GM12865 (cell line): Measurements from ENCODE around the gene TRIO.
"Not testable (repeated sequence)": the region's sequence is repeated elsewhere in the genome, so short reads cannot be mapped to it uniquely, and the experiment has no call there.

Experiments
- DNase-seq: peaks from one replicate; pipeline ENCODE4 v3.0.0; 2010; ENCODE audit warnings: low read depth
- H3K4me3 ChIP-seq: 2 replicates; pipeline ENCODE4 v1.5.1; 2011; ENCODE audit warnings: mild to moderate bottlenecking, low read depth, low read length, control low read depth
- TF ChIP-seq, protein P1 (sequence below): IDR thresholded peaks from 2 replicates; pipeline ENCODE4 v1.5.1; 2011; ENCODE audit warnings: low read length, control low read depth, low read depth, inconsistent platforms; ENCODE audit not compliant: insufficient read depth; ENCODE audit errors: missing control alignments

TRIO gene

GRCh38 chr5:14142827-14143545 lies at the start of gene TRIO:
TSS of gene TRIO (plus strand) at chr5:14143342. CDS start at chr5:14143726, 384 bp downstream.
- TF ChIP-seq, protein P1, sequence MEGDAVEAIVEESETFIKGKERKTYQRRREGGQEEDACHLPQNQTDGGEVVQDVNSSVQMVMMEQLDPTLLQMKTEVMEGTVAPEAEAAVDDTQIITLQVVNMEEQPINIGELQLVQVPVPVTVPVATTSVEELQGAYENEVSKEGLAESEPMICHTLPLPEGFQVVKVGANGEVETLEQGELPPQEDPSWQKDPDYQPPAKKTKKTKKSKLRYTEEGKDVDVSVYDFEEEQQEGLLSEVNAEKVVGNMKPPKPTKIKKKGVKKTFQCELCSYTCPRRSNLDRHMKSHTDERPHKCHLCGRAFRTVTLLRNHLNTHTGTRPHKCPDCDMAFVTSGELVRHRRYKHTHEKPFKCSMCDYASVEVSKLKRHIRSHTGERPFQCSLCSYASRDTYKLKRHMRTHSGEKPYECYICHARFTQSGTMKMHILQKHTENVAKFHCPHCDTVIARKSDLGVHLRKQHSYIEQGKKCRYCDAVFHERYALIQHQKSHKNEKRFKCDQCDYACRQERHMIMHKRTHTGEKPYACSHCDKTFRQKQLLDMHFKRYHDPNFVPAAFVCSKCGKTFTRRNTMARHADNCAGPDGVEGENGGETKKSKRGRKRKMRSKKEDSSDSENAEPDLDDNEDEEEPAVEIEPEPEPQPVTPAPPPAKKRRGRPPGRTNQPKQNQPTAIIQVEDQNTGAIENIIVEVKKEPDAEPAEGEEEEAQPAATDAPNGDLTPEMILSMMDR = peak; percentile 46
- peak within 1 kb of the TSS; percentile 99 for H3K4me3 ChIP-seq
- DNase-seq = peak; percentile 85

DNA sequence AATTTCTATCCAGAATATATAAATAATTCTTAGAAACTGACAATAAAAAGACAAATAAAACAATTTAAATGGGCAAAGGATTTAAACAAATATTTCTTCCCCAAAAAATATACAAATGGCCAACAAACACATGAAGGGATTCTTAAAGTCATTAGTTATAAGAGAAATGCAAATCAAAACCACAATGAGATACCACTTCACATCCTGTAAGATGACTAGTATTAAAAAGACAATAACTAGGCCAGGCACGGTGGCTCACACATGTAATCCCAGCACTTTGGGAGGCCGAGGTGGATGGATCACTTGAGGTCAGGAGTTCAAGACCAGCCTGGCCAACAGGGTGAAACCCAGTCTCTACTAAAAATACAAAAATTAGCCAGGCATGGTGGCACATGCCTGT lies 45.8 kb upstream of the TRIO start:
- not testable (repeated sequence) for H3K4me3 ChIP-seq, DNase-seq

GRCh38 chr5:14097998-14098471 lies 45.1 kb upstream of the TRIO start:
- DNase-seq = no peak
- H3K4me3 ChIP-seq = no peak overlapping the region
- TF ChIP-seq, protein P1 = no peak

- no peak overlapping the region for H3K4me3 ChIP-seq
- no peak for DNase-seq
- TF ChIP-seq, protein P1 = no peak
Observed at GRCh38 chr5:14100281-14100680, 42.9 kb upstream of the TRIO start.

- no peak for DNase-seq
- TF ChIP-seq, protein P1 = no peak
- no peak overlapping the region for H3K4me3 ChIP-seq
Observed at GRCh38 chr5:14101922-14102321, 41.2 kb upstream of the TRIO start.

- no peak for DNase-seq
- H3K4me3 ChIP-seq = no peak overlapping the region
- TF ChIP-seq, protein P1 = no peak
Observed at GRCh38 chr5:14102666-14103065, 40.5 kb upstream of the TRIO start.

DNA sequence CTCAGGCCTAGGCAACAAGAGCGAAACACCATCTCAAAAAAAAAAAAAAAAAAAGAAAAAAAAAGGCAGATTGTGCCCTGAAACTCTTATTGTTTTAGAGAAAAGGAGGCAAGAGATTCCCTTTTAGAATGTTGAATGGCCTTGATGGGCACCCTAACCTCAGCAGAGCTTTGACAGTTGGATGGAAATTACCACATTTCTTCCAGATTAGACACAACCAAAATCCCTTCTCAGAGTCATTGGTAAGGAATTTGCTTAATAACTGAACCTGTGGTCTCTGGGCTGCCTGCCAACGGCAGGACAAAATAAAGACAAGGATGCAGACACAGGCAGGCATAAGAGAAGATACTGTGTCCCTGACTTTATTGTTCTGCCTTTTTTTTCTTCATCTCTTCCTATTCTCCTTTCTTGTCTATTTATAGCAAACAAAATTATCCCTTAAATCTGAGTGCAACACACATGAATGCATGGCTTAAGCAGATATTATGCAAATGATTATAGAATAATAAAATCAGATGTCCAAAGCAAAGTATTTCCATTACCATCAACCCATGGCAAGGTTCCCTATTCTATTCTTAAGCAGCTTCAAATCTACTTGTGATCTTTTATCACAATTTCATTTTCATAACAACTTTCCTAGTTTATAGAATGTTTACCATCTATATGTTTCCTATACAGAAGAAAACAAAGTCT lies 37.3 kb upstream of the TRIO start:
- no peak overlapping the region for H3K4me3 ChIP-seq
- no peak for DNase-seq
- TF ChIP-seq, protein P1 = no peak
